CD4-positive, alpha-beta T cell treated with Interleukin-10 for 1 hour (primary cell): ENCODE measurements around the gene DPM3.
"Not testable (repeated sequence)": the region's sequence is repeated elsewhere in the genome, so short reads cannot be mapped to it uniquely, and the experiment has no call there.

Source experiments
- DNase-seq: peaks from one replicate; pipeline ENCODE4 v3.0.0-alpha.2; 2020

Gene DPM3

GRCh38 chr1:155139895-155140629 is at the start of gene DPM3:
Gene DPM3 (minus strand): TSS chr1:155140531. CDS start chr1:155140240, 291 bp downstream.
- peak; percentile 89 for DNase-seq

DNA sequence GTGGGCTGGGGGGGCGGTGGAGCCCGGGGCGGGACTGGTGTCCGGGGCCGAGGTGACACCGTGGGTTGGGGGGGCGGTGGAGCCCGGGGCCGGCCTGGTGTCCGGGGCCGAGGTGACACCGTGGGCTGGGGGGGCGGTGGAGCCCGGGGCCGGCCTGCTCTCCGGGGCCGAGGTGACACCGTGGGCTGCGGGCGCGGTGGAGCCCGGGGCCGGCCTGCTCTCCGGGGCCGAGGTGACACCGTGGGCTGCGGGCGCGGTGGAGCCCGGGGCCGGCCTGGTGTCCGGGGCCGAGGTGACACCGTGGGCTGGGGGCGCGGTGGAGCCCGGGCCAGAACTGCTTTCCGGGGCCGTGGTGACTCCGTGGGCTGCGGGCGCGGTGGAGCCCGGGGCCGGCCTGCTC is 49.6 kb upstream of the DPM3 start:
- DNase-seq = not testable (repeated sequence)

DNA sequence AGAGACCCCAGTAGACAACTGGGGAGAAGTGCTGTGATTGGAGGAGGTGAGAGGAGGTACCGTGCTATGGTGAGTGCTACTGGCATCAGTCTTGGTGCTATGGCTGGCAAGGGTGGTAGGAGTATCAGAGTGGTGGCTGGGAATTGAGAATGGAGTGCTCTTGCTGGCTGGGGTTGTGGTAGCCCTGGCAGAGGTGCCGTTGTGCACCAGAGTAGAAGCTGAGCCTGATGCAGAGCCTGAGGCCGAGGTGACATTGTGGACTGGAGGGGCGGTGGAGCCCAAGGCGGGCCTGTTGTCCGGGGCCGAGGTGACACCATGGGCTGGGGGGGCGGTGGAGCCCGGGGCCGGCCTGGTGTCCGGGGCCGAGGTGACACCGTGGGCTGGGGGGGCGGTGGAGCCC is 47.9 kb upstream of the DPM3 start:
- DNase-seq = no peak

DNA sequence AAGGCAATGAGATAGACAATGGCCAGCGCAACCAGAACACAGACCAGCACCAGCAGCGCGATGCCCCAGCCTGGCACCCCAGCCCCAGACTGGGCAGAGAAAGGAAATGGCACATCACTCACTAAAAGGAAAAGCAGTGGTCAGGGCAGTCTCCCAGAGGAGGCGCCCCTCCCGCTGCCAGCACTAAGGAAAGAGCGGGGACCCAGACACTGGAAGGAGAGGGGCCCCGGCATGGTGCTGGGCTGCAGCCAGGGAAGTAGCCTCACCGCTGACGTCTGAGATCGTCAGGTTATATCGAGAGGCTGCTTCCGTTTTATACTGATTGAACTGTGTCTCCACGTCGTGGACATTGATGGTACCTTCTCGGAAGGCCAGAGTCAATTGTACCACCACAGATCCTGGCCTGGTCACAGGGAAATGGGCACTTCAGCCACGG is 47.1 kb upstream of the DPM3 start:
- no peak for DNase-seq

GRCh38 chr1:155186794-155187455 is 46.6 kb upstream of the DPM3 start:
- no peak for DNase-seq

- DNase-seq = no peak
These were observed 45.9 kb upstream of the DPM3 start for GRCh38 chr1:155186067-155186793.

- no peak for DNase-seq
These were observed 45.4 kb upstream of the DPM3 start for GRCh38 chr1:155185783-155186066.

DNA sequence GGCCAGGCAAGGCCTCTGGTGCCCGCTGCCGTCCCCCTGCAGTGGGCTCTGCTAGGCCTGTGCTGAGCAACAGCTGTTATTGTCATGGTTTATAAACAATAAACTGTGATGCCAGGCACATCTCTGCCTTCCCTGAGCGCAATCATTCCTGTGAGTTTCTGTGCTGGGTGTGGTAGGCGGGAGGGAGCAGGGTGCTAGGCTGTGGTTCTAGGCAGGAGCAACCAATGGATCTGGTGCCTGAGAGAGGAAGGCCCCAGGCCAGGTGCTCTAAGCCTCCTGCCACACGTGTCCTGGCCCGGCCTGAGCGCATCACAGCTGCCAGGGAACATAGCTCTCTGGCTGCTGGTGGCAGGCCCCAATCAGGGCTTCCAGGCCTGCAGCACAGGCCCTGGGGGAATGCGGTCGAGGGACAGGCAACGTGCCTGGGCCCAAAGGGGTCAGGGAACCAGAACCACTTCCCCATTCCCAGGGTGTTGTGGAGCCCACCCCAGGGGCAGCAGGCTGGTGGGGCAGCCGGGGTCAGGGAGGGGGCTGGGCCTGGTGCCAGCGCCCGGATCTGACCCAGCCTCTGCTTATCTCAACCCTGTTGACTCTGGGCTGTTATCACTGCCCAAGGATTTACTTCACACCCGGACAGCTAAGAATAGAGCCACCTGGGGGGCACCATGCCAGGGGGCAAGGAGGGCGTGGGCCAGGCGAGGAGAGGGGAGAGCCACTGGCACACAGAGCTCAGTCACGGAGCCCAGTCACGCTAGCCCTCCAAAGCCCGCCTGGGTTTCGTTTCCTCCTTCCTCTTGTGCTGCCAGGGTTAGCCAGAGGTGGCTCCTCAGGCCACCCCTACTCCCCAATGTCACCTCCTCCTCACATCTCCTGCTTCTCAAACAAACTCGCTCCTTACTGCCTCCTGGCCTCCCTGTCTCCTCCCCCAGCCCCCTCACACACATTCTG is 44.8 kb upstream of the DPM3 start:
- DNase-seq = no peak

DNA sequence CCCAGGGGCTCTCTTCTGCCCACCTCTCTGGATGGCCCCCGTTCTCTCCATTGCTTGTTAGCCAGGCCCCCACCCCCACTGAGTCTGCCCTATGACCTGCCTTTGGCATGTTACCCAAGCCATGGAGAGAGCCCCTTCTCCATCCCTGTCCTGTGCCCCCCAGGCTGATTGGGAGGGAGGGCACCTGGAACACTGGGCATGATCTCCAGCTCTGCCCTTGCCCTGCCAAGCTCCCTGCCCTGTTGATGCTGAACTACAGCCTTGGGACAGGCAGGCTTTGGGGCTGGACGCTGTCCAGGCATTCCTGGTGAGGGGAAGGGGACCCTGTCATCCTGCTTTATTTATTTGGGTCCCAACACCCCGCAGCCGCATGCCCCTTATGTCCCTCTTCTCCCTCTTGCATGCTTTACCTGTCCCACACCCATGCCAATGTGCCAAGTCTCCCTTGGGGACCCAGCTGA is 44.0 kb upstream of the DPM3 start:
- DNase-seq = no peak

- no peak for DNase-seq
These were observed 43.5 kb upstream of the DPM3 start for GRCh38 chr1:155183775-155184221.

- no peak for DNase-seq
These were observed 41.8 kb upstream of the DPM3 start for GRCh38 chr1:155182052-155182550.

DNA sequence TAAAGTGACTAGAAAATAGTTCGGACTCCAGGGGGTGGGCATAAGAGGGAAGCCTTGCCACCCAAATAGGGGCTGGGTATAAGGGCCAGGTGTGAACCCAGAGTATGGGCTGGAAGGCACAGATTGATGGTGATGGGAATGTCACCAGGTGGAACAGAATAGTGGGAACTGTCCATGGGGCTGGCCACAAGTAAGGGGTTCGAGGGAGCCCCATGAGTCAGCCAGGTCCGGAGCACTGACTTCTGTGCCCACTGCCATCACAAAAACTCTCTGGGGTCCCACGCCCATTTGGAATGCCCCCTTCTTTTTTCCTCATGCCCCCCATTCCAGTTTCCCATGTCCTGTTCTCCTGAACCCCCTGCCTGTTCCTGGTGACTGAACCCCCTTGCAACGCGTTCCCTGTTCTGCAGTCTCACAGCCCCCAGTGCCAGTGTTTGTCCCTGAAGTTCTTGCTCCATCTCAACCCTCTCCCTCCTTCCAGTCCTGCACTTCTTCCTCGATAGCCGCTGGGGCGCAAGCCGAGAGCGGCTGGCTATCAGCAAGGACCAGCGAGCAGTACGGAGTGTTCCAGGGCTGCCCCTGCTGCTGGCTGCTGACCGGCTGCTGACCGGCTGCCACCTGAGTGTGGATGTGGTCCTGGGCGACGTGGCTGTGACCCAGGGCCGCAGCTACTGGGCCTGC is 41.2 kb upstream of the DPM3 start:
- DNase-seq = no peak

DNA sequence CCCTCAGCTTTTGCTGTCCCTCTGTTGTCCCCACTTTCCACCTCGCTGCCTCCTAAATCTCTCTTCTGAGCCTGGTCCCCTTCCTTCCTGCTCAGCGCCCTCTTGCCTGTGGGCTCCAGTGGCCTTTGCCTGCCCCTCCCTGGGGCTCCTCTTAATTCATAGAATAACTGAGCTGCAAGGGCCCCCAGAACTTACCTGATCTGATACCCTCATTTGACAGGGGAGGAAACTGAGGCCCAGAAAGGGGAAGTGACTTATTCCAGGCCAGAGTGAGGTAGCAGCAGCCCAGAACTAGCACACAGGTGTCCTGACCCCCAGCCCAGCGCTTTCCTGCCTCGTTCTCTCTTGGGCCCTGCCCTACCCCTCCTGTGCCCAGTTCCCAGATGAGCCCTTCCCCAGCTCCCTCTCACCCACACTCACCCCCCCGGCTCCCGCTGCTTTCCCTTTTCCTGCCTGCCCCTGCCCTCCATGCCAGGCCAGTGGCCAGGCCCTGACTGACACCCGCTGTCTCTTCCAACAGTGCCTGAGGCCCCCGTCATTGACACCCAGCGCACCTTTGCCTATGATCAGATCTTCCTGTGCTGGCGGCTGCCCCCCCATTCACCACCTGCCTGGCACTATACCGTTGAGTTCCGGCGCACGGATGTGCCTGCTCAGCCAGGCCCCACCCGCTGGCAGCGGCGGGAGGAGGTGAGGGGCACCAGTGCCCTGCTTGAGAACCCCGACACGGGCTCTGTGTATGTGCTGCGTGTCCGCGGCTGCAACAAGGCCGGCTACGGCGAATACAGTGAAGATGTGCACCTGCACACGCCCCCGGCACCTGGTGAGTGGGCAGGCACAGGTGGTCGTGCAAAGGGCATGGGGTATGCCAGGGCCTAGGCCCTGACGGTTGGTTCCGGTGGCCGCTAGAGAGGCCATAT is 39.0 kb upstream of the DPM3 start:
- DNase-seq = no peak

GRCh38 chr1:155178441-155179111 is 38.2 kb upstream of the DPM3 start:
- no peak for DNase-seq

- no peak for DNase-seq
These were observed 37.6 kb upstream of the DPM3 start for GRCh38 chr1:155177918-155178281.

GRCh38 chr1:155177192-155177917 is 37.0 kb upstream of the DPM3 start:
- DNase-seq = no peak

DNA sequence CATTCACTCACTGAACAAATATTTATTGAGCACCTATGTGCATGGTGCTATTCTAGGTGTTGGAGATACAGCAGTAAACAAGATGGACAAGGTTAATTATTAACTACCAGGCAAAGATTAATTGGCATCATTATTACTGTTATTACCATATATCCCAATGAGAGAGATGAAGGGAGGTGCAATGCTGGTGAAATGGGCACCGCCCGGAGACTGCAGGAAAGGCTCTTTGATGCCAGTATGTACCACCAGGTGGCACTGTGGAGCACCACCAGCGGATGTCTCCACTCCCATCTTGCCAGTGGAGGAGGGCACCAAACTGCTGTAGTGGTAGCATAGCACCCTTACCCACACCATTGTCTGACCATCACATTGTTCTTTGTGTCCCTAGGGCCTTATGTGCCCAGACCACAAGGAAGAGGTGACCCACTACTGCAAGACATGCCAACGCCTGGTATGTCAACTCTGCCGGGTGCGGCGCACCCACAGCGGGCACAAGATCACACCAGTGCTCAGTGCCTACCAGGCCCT is 36.3 kb upstream of the DPM3 start:
- DNase-seq = peak; percentile 87

- peak; percentile 42 for DNase-seq
These were observed 35.6 kb upstream of the DPM3 start for GRCh38 chr1:155175927-155176371.

GRCh38 chr1:155175281-155175926 is 35.1 kb upstream of the DPM3 start:
- no peak for DNase-seq
